Gastroesophageal sphincter (tissue), 3 donors: ENCODE results near the gene INO80E.

Experiments
- CTCF ChIP-seq, 4 experiments: fragments of 200-600 bp in 2 of 4; fragments of 450-650 bp in 2 of 4; sonication (generic) in 1 of 4; IDR thresholded peaks; one replicate each; pipeline ENCODE4 v1.5.1; 2017 to 2019; ENCODE audit warnings: antibody characterized with exemption in 4 of 4, mild to moderate bottlenecking in 2 of 4, moderate library complexity in 2 of 4
- EP300 ChIP-seq: sonication (generic); formaldehyde crosslinking; IDR thresholded peaks from one replicate; pipeline ENCODE4 v1.6.1; 2017; ENCODE audit warnings: antibody characterized with exemption, mild to moderate bottlenecking
- POLR2A ChIP-seq, 2 donors: fragments of 450-650 bp; IDR thresholded peaks; one replicate each; pipeline ENCODE4 v1.6.1; 2017; ENCODE audit warnings: antibody characterized with exemption in 2 of 2, mild to moderate bottlenecking in 2 of 2, moderate library complexity in 1 of 2

- TF ChIP-seq CTCF (IDR thresholded peaks at IDR 0.05) (no peak), EP300 (no peak), POLR2A (IDR thresholded peaks at IDR 0.05) (no peak)
Measured at GRCh38 chr16:30049871-30050270, 53.8 kb downstream of the INO80E start.
